Stimulated activated CD8-positive, alpha-beta memory T cell treated with anti-CD3 and anti-CD28 coated beads, Interleukin-7, amount 100 ng/mL, for 1 hour (primary cell): ENCODE data around the gene ENOX1.

ENCODE experiments used
- DNase-seq, 2 donors: peaks; one replicate each; pipeline ENCODE4 v3.0.0-alpha.2; 2020; ENCODE audit warnings: low read depth in 2 of 2

ENOX1 gene

GRCh38 chr13:43388282-43389034, 398.3 kb downstream of the ENOX1 start:
- DNase-seq, result no peak

- no peak for DNase-seq
Measured at GRCh38 chr13:43387880-43388279, 398.9 kb downstream of the ENOX1 start.

- DNase-seq, result no peak
Measured at GRCh38 chr13:43383498-43384165, 403.1 kb downstream of the ENOX1 start.

DNA sequence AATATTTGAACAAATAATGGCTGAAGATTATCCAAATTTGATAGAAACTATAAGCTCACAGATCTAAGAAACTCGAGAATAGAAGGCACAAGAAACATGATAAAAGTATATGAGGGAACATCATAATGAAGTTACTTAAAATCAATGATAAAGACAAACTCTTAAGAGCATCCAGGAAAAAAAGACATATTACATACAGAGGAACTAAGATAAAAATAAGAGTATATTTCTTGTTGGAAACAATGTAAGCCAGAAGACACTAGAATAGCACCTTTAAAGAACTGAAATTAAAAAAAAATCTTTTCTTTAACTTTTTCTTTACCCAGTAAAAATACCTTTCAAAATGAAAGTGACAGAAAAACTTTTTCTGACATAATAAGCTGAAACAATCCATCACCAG, 407.0 kb downstream of the ENOX1 start:
- DNase-seq, result no peak

- no peak for DNase-seq
Measured at GRCh38 chr13:43377973-43378372, 408.8 kb downstream of the ENOX1 start.

DNA sequence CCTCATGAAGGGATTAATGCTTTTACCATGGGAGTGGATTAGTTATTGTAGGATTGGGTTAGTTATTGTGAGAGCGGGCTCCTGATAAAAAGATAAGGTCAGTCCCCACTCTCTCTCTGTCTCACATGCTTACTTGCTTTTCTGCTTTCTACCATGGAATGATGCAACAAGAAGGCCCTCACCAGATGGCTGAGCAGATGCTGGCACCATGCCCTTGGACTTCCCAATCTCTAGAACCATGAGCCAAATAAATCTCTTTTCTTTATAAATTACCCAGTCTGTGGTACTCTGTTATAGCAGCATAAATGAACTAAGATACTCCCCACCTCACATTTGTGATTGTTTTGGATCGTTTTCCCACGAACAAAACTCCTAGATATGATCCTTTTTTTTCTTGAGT, 409.6 kb downstream of the ENOX1 start:
- no peak for DNase-seq

- no peak for DNase-seq
Measured at GRCh38 chr13:43376596-43376995, 410.2 kb downstream of the ENOX1 start.

GRCh38 chr13:43375797-43376465, 410.8 kb downstream of the ENOX1 start:
- no peak for DNase-seq

DNA sequence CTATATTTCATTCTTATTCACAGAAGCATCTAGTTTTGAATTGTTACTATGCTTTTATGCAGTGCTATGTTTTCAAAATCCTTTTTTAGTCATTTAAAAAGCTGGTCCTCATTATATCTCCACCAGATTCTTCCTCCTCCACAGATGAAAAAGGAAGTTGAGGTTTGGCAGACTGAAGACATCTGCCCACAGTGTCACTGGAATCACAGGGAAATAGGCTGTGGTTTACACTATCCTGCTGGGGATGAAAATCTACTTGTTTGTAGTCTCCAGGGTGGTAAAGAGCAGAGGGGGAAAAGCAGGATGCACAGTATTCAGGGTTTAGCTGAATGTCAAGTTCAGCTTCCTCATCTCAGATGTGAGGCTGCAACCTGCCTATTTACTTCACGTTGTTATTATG, 412.2 kb downstream of the ENOX1 start:
- no peak for DNase-seq

DNA sequence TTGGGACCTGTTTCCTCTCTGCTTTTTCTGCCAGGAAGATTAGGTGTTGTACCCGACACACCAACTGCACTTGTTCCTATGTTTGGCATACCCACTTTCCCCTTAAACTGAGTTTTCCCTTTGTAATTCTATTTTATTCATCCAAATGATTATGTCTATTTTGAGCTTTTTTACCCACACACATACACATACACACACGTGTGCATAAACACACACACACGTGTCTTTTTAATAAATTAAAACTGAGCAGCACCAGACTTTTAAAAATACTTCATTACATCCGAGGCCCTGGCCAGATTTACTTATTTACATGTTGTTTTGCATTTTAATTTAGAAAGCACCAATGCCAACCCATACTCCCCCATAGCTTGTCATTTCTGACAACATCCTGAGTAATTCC, 413.4 kb downstream of the ENOX1 start:
- DNase-seq, result no peak

- no peak for DNase-seq
Measured at GRCh38 chr13:43370842-43371241, 415.9 kb downstream of the ENOX1 start.

- DNase-seq, result no peak
Measured at GRCh38 chr13:43369319-43369718, 417.5 kb downstream of the ENOX1 start.

DNA sequence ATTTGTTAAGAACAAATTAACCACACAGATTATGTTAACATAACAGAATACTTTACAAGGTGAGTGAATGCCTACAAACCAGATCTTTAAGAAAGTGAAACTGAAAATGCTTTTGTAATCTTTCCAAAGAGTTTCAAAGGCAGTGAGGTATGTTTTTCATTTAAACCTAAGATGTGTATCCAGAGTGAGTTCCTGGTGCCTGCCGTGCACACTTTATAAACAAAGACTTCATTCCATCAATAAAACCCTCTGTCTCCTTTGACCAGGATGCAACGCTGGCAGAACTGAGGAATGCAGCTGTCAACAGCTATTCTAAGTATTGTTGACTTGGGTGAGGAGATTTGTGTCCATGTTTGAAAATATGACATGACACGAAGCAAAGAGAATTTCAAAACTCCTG, 418.8 kb downstream of the ENOX1 start:
- DNase-seq, result no peak

DNA sequence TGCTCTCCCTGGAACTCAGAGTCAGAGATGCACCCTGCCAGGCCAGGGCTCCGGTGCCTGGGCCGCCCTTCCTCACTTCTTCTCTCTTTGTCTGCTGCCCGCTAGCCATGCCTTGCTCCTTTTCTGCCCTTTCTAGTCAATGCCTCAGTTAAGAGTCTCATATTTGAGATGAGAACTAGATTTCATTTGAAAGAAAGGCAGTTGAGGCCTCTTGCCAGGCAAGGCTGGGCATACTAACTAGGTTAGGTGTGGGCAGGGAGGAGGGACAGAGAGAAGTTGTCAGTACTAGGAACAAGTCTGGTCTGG, 421.8 kb downstream of the ENOX1 start:
- no peak for DNase-seq

DNA sequence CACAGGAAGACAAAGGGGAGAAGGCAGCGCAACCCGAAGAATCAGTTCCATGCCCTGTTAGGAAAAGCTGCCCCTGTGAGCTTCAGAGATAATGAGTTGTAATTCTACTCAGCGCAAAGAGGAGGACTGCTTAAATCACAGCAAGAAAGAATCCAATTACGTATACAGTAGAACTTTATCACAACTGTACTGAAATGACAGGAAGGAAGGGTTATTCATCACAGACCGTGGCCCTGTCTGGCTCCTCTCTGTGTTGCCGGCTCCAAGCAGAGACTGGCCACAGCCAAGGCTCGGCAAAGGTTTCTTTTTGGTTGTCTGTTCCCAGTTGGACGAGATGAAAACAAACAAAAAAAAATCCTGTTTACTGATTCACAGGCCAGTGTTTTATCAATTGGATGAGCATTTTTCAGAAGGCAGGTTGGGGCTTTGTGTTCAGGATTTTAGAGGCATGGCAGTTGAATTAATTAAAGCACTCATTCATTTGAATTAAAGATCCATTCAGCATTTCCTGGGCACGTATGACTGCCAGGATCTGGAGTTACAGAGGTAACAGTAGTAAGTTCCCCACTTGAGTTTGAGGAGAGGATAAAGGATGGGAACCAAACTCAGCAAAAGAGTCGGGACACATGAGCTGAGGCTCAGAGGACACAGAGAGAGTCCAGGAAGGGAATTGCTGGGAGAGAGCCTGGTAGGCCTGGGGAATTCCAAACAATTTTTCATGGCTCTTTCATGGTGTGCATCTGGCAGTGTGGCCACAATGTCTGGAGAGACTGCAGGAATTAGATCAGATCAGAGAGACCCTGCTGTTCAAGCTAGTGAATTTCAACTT, 422.3 kb downstream of the ENOX1 start:
- no peak for DNase-seq

- no peak for DNase-seq
Measured at GRCh38 chr13:43363156-43363953, 423.4 kb downstream of the ENOX1 start.

DNA sequence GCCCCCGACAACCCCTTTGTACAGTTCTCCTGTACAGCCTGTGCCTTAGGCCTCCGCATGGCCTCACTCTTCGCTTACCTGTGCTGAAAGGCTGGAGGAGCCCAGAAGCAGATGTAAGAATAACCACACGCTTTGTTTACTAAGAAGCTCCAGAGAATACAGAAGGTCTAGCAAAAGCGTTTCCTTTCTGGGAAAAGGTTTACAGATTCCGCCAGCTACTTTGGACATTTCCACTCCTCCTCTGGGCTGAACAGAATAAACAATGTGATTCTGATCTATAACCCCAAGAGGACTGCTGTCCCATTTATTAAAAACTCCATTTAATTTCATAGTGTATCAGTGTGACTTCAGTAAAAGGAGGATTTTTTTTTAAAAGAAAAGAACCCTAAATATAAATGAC, 424.2 kb downstream of the ENOX1 start:
- DNase-seq, result no peak

DNA sequence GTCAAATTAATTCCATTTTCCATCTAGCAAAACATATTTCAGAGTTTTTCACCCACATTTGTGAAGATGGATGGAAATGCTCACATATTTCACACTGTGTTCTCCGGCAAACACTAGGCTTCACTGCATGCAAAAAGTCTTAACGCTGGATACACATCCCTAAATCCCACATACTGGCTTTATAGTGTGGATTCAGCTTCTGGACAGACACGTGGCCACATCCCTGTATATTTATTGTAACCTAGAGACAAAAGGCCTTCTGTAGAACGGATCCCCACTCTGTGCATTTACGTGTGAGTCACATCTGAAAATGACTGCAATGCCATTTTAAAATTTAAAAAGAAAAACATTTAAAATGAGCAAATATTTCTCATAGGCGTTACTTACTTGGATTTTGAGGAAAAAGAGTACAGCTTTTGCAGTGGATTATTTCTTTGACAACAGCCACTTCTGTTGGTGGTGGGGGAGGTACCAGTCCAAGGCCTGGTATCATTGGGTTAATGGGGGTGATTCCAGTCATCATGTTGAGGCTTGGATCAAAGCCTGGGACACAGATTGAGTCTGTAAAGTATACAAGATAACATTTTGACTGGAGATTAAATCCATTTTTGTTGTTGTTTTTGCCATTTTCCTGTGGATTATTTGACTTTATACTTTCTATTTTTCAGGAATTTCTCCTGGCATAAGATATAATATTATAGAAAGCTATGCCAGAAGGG, 425.7 kb downstream of the ENOX1 start:
- DNase-seq, result no peak

- DNase-seq, result no peak
Measured at GRCh38 chr13:43360171-43360570, 426.6 kb downstream of the ENOX1 start.

DNA sequence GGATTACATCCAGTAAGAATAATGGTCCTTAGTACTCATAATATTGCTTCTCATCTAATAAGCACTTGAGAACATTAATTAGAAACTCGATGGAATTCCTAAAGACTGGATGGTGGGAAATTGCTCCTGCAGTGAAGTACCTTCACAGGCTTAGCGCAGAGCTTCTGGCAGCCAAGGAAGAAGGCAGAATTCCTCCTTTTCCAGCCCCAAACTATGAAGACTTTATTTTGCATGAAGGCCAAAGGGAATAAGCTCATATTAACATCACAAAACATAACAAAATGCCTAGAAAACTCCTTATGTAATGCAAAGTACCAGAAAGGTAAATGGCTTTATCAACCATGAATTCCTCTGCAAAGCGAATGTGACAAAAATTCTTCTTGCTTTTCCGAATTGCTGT, 427.2 kb downstream of the ENOX1 start:
- no peak for DNase-seq

DNA sequence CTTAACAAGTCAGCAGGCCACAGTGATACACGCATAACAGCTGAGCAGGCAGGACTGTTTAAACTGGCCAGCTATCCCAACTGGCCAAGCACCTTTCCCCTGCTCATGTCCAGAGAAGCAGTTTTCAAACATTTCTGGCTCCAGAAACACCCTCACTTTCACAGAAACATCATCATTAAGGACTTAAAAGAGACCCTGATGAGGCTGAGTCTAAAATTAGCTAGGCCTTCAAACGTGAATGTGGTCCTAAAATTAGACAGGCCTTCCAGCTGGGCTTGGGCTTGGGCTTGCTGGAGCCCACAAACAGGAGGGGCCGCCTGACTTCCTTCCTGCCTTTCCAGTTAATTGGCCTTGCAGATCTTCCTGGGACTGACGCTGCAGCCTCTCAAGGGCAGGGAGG, 429.2 kb downstream of the ENOX1 start:
- DNase-seq, result no peak
